Measurements from ENCODE around the gene ZDHHC24.
"Not testable (repeated sequence)": the region's sequence is repeated elsewhere in the genome, so short reads cannot be mapped to it uniquely, and the experiment has no call there.

The ZDHHC24 gene

DNA sequence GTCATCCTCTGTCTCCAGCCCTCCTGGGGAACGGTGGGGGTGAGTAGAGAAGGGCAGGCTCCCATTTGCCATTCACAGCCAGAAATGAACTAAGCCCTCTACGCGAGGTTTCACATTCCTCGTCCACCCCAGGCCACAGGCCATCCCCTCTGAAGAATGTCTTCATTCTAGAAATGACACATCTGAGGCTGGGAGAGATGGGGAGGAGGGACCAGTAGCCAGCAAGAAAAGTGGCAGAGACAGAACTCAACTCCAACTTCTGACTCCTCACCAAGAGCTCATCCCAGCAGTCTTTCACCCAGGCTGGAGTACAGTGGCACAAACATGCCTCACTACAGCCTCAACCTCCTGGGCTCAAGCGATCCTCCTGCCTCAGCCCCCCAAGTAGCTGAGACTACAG is 19.1 kb upstream of the ZDHHC24 start:
- DNase-seq = no peak

DNA sequence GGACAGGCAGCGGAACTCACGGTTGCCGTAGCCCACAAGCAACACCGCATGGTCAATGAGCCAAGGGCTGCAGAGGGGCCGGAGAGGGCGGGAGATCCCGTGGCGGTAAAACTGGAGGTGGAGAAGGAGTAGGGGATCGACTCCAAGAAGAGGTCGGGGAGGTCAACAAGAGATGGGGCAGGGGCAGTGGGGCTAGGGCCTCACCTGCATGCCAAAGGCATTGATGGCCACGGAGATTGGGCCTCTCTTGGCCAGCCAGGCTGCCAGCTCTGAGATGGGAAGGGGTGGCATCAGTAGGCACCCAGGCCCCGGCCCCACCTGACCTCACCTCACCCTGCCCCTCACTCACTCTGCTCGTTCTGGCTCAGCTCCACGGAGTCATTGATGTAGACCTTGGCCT is 18.7 kb upstream of the ZDHHC24 start:
- DNase-seq = no peak

DNA sequence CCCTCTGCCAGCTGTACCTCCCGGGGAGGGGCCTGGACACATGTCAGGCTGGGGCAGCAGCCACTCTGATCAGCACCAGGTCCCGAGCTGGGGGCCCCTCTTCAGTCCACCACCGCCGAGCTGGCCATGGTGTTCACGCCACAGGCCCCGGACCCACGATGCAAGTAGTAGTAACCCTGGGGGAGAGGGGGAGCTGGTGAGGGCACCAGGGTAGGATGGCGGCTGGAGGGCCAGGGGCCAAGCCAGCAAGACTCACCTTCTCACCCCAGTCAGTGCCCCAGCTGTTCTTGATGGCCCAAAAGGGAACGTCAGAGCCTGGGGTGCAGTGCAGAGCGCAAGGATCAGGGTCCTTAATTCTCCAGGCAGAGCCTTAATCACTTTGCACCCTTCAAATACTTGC is 18.0 kb upstream of the ZDHHC24 start:
- DNase-seq = no peak

DNA sequence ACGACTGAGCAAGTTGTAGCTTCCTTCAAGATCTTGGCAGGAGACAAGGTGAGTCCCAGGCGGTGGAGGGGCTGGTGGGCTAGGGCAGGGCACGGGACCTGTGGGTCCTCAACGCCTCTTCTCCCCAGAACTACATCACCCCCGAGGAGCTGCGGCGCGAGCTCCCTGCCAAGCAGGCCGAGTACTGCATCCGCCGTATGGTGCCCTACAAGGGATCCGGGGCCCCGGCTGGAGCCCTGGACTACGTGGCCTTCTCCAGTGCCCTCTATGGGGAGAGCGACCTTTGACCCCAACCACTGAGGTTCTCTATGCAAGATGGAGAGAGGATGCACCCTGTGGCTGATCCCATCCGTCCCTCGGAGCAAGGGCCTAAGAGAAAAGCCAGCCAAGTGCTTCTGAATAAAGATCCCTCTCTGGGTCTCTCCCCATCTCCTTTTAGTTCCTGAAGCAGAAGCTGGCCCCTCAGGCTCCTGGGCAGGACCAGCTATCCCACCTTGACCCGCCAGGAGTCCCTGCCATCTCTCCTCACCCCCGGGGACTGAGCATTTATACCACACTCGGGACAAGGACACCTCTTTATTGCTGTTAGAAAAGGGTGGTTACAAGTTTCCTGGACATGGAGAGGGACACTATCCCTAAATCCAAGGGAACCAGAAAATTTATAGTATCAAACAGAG is 17.2 kb upstream of the ZDHHC24 start:
- DNase-seq = no peak

DNA sequence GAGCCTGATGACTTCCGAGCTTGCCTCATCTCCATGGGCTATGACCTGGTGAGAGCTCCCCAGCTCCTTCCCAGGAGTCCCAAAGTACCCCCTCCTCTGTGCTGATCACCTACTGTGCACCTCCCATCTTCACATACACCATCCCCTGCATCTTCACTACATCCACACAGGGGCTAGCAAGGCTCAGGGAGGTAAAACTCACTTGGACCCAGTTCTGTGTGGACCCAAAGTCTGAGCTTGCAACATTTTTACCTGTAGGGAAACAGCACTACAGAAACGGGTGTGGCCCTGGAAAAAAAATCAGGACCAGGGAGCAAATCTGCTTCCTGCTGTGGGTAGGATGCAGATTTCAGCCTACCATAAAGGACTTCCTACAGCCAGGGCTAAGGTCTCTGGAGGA is 16.4 kb upstream of the ZDHHC24 start:
- no peak for DNase-seq

DNA sequence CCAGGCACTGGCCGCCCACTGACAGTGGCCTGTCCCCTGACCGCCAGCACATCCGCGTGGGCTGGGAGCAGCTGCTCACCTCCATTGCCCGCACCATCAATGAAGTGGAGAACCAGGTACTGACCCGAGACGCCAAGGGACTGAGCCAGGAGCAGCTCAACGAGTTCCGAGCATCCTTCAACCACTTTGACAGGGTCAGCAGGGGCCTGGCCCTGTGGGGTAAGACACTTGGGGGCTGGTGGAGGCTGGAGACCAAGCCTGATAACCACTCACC is 16.1 kb upstream of the ZDHHC24 start:
- no peak for DNase-seq

DNA sequence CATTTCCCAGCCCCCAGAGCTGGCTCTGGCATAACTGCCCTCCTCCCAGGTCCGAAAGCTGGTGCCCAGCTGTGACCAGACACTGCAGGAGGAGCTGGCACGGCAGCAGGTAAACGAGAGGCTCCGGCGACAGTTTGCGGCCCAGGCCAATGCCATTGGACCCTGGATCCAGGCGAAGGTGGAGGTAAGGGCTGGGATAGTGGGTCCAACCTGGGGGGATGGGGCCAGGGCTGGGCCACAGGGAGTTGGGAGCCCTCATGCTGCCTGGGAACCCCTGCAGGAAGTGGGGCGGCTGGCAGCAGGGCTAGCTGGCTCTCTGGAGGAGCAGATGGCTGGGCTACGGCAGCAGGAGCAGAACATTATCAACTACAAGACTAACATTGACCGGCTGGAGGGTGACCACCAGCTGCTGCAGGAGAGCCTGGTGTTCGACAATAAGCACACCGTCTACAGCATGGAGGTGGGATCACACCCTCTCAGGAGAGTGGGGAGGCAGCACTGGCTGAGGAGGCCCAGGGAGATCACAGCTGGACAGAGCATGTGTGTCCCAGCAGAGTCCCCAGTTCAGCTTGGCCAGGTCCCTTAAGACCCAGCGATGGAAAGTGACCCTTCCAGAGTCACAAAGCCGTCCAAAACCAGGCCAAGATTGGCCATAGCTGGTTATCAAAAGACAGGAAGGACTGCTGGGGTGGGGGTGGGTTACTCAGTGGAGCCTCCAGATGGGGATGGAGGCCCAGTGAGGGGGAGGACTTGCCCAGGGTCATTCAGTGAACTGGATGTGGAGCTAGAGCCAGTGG is 15.5 kb upstream of the ZDHHC24 start:
- DNase-seq = no peak

DNA sequence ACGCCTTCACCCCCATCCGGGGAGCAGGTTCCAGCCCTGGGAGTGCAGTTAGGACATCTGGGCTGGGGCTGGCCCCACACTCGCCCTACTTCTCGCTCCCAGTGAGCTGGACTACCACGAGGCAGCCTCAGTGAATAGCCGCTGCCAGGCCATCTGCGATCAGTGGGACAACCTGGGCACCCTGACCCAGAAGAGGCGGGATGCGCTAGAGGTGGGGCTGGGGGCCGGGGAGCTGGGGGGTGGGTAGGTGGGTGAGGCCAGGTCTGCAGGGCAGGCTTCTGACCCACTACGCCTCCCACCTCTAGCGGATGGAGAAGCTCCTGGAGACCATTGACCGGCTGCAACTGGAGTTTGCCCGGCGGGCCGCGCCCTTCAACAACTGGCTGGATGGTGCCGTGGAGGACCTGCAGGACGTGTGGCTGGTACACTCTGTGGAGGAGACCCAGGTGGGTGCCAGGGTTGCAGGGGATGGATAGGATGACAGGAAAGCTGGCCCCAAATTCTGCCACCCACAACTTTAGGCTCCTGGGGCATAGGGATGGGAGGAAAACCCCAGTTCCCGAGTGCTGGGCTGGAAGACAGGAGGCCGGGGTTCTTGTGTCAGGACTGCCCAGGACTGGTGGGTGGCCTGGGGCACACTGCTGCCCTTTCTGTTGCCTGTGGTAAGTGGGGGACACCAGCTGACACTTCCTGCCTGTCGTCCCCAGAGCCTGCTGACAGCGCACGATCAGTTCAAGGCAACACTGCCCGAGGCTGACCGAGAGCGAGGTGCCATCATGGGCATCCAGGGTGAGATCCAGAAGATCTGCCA is 14.2 kb upstream of the ZDHHC24 start:
- DNase-seq = no peak

DNA sequence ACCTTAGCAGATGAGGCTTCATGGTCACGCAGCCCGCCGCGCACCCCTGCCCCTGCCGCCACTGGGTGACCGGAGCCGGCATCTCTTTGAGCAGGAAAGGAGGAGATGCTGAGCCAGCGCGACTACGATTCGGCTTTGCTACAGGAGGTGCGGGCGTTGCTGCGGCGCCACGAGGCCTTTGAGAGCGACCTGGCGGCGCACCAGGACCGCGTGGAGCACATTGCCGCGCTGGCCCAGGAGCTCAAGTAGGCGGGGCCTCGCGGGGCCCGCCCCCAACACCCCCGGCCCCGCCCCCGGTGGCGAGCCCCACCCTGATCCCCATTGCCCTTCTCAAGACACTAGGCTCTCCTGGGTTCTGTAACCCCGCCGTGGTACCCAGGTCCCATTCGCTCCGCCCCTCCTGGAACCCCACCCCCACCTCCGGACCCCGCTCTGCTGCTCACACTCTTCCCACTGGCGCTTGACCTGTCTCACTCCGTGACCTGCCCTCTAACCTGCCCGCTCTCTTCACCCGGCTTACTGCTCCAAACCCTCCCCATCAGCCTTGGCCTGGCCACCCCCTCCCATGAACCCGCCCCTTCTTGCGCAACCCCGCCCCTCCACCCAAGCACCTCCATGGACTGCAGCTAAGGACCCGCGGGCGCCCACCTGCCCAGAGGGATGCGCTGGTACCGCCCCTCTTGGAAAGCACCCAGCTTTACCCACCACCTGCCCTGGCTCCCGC is 13.5 kb upstream of the ZDHHC24 start:
- no peak for DNase-seq

DNA sequence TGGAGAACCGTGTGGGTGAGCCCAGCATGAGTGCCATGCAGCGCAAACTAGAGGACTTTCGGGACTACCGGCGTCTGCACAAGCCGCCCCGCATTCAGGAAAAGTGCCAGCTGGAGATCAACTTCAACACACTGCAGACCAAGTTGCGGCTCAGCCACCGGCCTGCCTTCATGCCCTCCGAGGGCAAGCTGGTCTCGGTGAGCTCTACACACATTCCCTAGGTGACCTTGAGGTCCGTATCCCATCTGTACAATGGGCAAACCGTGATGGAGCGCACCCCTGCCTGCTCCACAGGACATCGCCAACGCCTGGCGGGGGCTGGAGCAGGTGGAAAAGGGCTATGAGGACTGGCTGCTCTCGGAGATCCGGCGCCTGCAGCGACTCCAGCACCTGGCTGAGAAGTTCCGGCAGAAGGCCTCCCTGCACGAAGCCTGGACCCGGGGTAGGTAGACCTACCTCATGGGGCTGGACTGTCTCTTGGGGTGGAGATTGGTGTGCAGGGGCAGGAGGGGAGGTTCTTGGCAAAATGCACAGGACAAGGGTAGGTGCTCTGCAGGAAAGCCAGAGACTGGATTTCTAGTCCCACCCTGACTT is 12.0 kb upstream of the ZDHHC24 start:
- no peak for DNase-seq

DNA sequence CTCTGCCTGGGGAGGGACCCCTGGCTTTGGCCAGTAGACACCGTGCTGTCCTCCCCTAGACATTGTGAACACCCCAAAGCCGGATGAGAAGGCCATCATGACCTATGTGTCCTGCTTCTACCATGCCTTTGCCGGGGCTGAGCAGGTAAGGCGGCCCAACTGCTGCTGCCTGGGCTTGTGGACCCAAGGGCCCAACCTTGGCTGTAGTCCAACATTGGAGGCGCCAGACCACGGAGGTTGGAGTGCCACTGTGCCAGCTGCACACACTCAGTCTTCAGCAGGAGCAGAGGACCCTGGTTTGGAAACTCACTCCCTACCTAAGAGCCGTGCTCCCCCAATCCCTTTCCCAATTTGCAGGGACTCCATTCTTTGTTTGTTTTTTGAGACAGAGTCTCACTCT is 10.2 kb upstream of the ZDHHC24 start:
- DNase-seq = no peak

DNA sequence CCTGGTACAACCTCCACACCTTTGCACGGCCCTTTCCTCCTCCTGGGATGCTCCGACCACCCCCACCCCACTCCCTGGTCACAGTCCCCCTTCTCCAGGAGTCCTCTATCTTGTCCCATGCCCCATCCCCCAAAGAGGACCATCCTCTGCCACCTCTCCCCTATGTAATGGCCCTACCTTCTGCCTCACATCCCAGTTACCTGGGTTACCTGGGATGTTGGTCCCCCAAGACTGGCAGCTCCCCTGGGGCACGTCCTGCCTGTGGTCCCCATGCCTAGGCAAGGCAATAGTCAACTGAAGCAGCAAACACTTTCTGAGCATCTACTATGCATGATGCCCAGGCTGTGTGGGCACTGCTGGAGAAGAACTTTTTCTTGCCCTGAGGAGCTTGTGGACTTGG is 9.6 kb upstream of the ZDHHC24 start:
- no peak for DNase-seq

DNA sequence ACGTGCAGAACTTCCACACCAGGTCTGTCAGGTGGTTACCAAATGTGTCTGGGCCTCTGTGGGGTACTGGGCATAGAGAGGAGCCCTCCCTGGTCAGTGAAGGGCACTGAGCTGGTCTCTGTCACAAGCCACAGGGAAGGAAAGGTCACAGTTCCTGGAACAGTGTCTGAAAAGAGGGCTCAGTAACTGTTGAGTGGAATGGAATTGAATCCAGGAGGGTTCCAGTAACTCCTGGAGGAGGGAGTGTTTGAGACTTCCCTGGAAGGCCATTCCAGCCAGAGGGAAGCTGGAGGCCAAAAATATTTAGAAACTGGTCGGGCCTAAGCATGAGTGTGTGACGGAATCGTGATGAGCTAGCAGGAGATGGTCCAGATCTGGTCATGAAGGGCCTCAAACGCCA is 8.8 kb upstream of the ZDHHC24 start:
- DNase-seq = no peak

DNA sequence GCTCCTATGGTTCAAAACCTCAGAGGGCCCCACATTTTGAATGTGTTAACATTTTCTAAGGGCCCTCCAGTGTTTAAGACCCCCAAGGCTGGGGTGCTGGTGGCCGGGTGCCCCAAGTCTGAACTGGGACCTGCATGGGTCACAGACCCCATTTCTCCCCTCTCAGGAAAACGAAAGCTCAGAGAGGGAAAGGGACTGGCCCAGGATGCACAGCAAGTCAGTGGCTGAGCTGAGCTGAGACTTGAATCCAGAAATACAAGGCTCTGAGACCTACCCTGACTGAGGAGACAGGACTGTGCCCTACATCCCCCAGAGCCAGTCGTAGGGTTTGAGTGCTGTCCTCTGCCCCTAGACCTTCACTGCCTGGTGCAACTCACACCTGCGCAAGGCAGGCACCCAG is 5.0 kb upstream of the ZDHHC24 start:
- no peak for DNase-seq

DNA sequence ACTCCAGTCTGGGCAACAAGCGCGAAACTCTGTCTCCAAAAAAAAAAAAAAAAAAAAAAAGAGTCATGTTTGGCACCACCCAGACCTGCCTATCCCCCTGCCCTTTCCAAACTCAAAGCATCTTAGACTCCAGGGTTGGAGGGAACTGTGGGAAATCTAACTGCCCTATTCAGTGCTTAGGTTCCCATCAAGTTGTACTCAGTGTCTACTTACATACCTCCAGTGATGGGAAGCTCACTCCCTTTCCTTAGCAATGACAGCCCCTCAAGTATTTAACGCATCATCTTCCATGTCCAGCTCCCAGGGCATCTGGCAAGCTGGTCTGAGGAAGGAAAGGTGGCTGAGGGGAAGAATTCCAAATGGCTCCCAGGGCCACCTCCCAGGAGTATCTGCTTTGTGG is 3.8 kb upstream of the ZDHHC24 start:
- no peak for DNase-seq

DNA sequence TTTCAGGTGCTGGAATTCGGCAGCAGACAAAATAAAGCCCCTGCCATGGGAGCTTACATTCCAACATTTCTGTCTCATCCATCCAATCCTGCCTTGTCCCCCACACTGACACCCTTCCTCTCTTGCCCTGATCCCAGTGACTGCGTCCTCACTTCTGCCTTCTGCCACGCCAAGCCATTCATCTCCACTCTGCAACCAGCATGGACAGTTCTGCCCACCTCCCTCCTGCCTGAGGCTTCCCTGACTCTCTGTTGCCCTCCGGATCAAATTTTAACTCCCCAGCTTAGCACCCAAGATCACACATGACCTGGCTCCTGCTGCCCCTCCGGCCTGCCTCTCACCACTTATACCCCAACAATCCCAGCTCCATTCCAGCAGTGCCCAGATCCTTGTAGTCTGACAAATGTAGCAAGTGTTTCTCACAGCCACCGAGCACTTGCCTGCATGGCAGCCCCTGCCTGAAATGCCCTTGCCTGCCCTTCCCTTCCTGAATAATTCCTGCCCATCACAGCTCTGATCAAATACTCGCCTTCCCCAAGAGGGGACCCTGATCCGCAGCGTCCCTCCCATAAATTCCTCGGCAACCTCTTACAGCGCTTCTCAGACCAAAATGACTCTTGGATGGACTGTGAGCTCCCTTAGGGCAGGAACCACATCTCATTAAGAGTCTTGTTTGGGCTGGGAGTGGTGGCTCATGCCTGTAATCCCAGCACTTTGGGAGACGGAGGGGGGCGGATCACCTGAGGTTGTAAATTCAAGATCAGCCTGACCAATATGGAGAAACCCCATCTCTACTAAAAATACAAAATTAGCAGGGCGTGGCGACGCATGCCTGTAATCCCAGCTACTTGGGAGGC is 3.2 kb upstream of the ZDHHC24 start:
- no peak for DNase-seq

DNA sequence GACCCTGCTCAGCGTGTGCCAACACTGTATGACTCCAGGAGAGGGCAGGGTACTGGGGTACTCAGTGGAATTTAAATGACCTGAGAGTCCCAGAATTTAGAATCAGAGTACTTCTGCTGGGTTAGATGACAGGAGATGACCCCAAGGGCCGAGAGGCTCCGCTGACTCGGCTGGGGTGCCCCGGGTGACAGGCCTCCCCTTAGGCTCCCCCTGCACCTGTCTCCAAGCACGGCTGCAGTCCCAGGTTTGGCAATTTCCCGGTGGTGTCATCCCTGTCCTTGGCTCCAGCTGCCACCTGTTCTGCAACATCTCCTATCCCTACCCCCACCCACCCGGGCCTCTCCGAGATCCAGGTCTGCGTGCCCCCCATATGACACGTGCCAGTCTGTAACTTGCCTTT is 2.2 kb upstream of the ZDHHC24 start:
- peak; percentile 72 for DNase-seq

DNA sequence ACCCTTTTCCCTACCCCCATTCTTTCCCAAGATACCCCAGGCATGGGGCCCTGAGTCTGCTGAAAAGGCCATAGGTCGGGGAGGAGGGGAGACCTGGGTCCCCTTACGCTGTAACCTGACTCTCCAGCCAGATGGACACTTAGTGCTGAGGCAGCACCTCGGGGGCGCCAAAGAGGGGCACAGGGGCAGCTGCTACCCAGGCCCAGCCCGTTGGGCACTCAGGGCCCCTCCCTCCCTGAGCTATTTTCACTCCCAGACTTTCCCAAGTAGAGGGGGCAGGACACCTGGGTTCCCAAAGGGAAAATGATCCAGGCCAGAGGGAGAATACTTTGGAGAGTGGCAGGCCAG is 1.8 kb upstream of the ZDHHC24 start:
- no peak for DNase-seq

DNA sequence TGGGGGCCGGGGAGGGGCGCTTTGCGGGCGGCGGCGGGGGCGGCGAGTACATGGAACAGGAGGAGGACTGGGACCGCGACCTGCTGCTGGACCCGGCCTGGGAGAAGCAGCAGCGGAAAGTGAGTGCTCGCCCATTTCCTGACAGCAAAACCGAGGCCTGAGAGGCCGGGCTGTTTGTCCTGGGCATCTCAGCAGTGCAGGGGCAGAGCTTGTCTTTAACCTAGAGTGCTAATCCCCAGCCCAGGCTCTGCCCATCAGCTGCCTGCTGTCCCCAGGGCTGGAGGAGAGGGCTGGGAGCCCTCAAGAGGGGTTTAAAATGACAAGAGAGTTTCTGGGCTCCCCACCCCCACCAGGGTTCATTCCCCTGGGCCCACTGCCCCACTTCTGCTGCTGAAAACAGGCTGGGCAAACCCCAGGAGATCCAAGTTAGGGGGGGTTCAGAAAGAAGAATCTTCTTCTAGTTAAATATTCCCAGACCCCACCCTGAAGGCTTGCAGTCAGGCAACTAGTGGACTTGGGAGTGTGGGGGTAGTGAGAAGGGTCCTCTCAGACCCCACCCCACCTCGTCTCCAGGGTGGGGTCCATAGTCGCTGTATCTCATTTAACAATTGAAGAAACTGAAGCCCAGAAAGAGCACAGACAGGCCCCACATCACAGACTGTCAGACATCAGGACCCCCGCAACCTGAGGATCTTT is 1.3 kb upstream of the ZDHHC24 start:
- no peak for DNase-seq

DNA sequence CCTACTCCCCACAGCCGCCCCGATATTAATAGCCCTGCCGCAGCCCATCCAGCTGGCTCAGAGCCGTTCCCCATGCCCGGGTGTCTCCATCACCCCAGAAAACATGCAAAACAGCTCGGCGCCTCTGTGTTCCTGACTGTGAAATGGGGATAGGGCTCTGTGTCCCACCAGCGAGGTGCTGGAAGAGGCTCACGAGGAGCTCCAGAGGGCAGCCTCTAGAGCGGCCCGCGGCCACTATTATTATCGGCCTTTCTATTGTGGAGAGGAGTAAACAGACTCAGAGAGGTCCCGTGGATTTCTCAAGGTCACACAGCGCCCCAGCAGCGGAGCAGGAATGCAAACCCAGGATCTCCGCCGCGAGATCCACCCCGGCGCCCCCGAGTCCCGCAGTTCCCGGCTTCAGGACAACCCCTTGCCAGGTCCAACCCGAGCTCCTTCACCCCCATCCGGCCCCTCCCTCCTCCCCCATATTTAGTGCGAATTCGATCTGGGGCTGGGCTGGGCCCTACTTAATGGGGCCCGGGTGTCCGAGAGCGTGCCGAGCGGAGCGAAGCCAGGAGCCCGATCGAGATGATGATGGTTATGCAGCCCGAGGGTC is 619 bp upstream of the ZDHHC24 start, which contains the start of gene ACTN3:
ACTN3 (plus strand) TSS at position 536 of the 598 bp plus-strand sequence; CDS start at position 571, 35 bp downstream.
- no peak for DNase-seq

DNA sequence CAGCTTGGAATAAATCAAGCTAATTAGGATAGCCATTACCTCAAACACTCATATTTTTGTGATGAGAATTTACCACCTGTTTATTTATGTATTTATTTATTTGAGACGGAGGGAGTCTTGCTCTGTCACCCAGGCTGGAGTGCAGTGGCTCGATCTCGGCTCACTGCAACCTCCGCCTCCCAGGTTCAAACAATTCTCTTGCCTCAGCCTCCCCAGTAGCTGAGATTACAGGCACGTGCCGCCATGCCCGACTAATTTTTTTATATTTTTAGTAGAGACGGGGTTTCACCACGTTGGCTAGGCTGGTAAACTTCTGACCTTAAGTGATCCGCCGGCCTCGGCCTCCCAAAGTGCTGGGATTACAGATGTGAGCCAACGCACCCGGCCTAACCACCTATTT is 896 bp downstream of the ZDHHC24 start:
- DNase-seq = not testable (repeated sequence)
